Thoracic aorta (tissue), 2 donors: Measurements from ENCODE around the gene AK2. TPM values are rescaled to one million over a fixed set of nuclear protein-coding genes. Genes with fewer than 3 reads are reported as not detected.

ENCODE experiments used
- ATAC-seq: fragments of 150-250 bp; one replicate; pipeline ENCODE4 v1.8.0; 2017; ENCODE audit warnings: low read depth; ENCODE audit not compliant: insufficient number of reproducible peaks, low FRiP score
- DNase-seq: peaks from one replicate; pipeline ENCODE4 v3.0.0-alpha.2; 2020; ENCODE audit warnings: low spot score
- H3K27ac ChIP-seq, 2 donors: fragments of 200-600 bp; sonication (generic); 1 replicate in 1 of 2; 2 replicates in 1 of 2; pipeline ENCODE4 v1.5.1; 2016; ENCODE audit warnings: mild to moderate bottlenecking in 2 of 2, moderate library complexity in 2 of 2
- H3K27me3 ChIP-seq: fragments of 200-600 bp; sonication (generic); replicated peaks from 2 replicates; pipeline ENCODE4 v1.6.0; 2016; ENCODE audit warnings: mild to moderate bottlenecking; ENCODE audit not compliant: insufficient read depth
- H3K36me3 ChIP-seq: fragments of 200-600 bp; sonication (generic); one replicate; pipeline ENCODE4 v1.5.1; 2016
- H3K4me1 ChIP-seq, 2 donors: fragments of 200-600 bp; sonication (generic); 1 replicate in 1 of 2; 2 replicates in 1 of 2; pipeline versions ENCODE4 v1.5.1 to v1.6.0; 2016; ENCODE audit warnings: low read depth in 2 of 2, mild to moderate bottlenecking in 1 of 2; ENCODE audit not compliant: control insufficient read depth in 1 of 2
- H3K4me3 ChIP-seq: fragments of 200-600 bp; sonication (generic); 2 replicates; pipeline ENCODE4 v1.5.1; 2016; ENCODE audit warnings: mild to moderate bottlenecking
- H3K9me3 ChIP-seq: fragments of 200-600 bp; sonication (generic); 2 replicates; pipeline ENCODE4 v1.5.1; 2016
- CTCF ChIP-seq: fragments of 200-600 bp; sonication (generic); IDR thresholded peaks from one replicate; pipeline ENCODE4 v1.5.1; 2019; ENCODE audit warnings: antibody characterized with exemption
- total RNA-seq, 2 donors: library from RNA; depleted of rRNA; stranded (reverse); fragments of >200 nt; gene quantifications; one replicate each; pipeline versions ENCODE4 v1.1.0 to v1.2.3, GENCODE V29; 2016

The AK2 gene
- total RNA-seq, 2 donors from 2014 or later, result 106 to 253 TPM

DNA sequence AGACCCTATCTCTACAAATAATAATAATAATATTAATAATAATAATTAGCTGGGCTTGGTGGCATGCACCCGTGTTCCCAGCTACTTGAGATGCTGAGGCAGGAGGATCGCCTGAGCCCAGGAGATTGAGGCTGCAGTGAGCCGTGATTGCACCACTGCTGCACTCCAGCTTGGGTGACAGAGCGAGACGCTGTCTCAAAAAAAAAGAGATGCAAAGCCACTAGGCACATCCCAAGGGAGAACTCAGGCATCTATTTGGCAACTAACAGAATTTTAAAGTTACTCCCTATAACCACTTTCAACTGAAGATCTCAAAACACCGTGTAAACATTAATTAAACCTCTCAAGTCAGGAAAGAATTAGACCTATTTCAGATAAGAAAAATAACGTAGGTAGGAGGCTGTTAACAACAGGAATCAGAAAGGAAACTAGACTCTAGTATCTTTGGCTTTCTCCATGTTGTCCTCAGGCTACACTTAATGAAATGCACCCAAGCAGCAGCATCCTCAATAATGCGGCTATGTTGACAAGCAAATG lies 75.8 kb downstream of the AK2 start:
- Histone ChIP-seq H3K4me3 (no peak overlapping the region), H3K4me1 (peaks cover 18 to 28% of the 10 kb centered on the region in 2 donors), H3K36me3 (no peaks in the 10 kb centered on the region), H3K27ac (no peak overlapping the region), H3K9me3 (no peaks in the 10 kb centered on the region), H3K27me3 (no peaks in the 10 kb centered on the region)
- DNase-seq (no peak), ATAC-seq (no peak)
- no peak for TF ChIP-seq CTCF

DNA sequence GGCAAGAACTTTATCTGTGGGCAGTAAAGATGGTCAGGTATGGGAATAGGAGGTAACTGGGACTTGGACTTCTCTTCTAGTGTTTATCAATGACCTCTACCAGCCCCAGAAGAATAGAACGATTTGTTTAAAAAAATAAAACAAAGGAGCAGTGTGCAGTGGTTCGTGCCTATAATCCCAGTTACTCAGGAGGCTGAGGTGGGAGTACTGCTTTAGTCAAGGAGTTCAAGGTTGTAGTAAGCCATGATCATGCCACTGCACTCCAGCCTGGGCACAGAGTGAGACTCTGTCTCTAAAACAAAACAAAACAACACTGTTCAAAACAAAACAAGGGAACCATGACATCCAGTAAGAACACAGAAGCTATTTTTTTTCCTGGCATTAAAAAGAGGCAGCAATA lies 76.3 kb downstream of the AK2 start:
- H3K27ac ChIP-seq, result no peak overlapping the region
- no peak for TF ChIP-seq CTCF

GRCh38 chr1:32958827-32959226 lies 77.9 kb downstream of the AK2 start:
- H3K4me3 ChIP-seq, result no peak overlapping the region
- H3K4me1 ChIP-seq, result peaks cover 23 to 28% of the 10 kb centered on the region in 2 donors
- DNase-seq, result no peak
- no peaks in the 10 kb centered on the region for H3K9me3 ChIP-seq
- no peak for ATAC-seq
- no peak for TF ChIP-seq CTCF
- no peaks in the 10 kb centered on the region for H3K36me3 ChIP-seq
- no peaks in the 10 kb centered on the region for H3K27me3 ChIP-seq
- H3K27ac ChIP-seq, result no peak overlapping the region

More for the DNA sequence above, 76.3 kb downstream of the AK2 start:
- DNase-seq (no peak), ATAC-seq (no peak)
- Histone ChIP-seq H3K9me3 (no peaks in the 10 kb centered on the region), H3K4me1 (peaks cover 18 to 28% of the 10 kb centered on the region in 2 donors), H3K4me3 (no peak overlapping the region), H3K27me3 (no peaks in the 10 kb centered on the region), H3K36me3 (no peaks in the 10 kb centered on the region)

Other genes with a start within 250 kb of the AK2 start
- 10 to 100 TPM; 62.5 to 74.9 TPM for gene YARS1, start 219.5 kb downstream of the AK2 start, total RNA-seq
- 10 to 100 TPM; 44.3 to 46.1 TPM for gene S100PBP, start 219.2 kb downstream of the AK2 start, total RNA-seq
- 10 to 100 TPM in 1 of 2 donors, 1 to 10 TPM in 1; 6.2 to 18.8 TPM for gene FNDC5, start 166.0 kb downstream of the AK2 start, total RNA-seq
- gene HPCA, start 150.4 kb downstream of the AK2 start, total RNA-seq, result not detected
- gene TMEM54, start 135.5 kb downstream of the AK2 start, total RNA-seq, result 10 to 100 TPM; 28.1 to 56.6 TPM
- gene RNF19B, start 72.1 kb downstream of the AK2 start, total RNA-seq, result 10 to 100 TPM; 21.9 to 37.2 TPM
- gene AZIN2, start 44.3 kb upstream of the AK2 start, total RNA-seq, result 1 to 10 TPM; 5.6 to 6.2 TPM
- gene TRIM62, start 145.2 kb upstream of the AK2 start, total RNA-seq, result 10 to 100 TPM; 13.0 to 14.0 TPM
- 10 to 100 TPM; 25.3 to 55.4 TPM for gene ZNF362, start 219.6 kb upstream of the AK2 start, total RNA-seq